Loucy (cell line): ENCODE data around the gene EIF6.

Source experiments
- H2AFZ ChIP-seq: fragments of 200-600 bp; sonication (generic); 2 replicates; pipeline ENCODE4 v1.6.0; 2016; ENCODE audit warnings: antibody characterized with exemption, mild to moderate bottlenecking, low read length, moderate library complexity
- H3F3A ChIP-seq: fragments of 200-600 bp; 2 replicates; pipeline ENCODE4 v1.6.0; 2016; ENCODE audit warnings: antibody characterized with exemption, low read depth, mild to moderate bottlenecking
- H3K27me3 ChIP-seq: fragments of 200-600 bp; sonication (generic); 2 replicates; pipeline ENCODE4 v1.6.1; 2014; ENCODE audit warnings: low read length, mild to moderate bottlenecking; ENCODE audit not compliant: insufficient read depth, poor library complexity, severe bottlenecking
- H3K36me3 ChIP-seq: fragments of 200-600 bp; sonication (generic); 2 replicates; pipeline ENCODE4 v1.6.1; 2016; ENCODE audit warnings: low read length; ENCODE audit not compliant: insufficient read depth
- H3K4me1 ChIP-seq: fragments of 200-600 bp; sonication (generic); 2 replicates; pipeline ENCODE4 v1.5.1; 2014; ENCODE audit warnings: low read length, mild to moderate bottlenecking; ENCODE audit not compliant: insufficient read depth, poor library complexity, severe bottlenecking
- H3K4me2 ChIP-seq: fragments of 200-600 bp; sonication (generic); 2 replicates; pipeline ENCODE4 v1.6.0; 2014; ENCODE audit warnings: antibody characterized with exemption, low read length, low read depth, mild to moderate bottlenecking; ENCODE audit not compliant: poor library complexity, severe bottlenecking
- H3K4me3 ChIP-seq: fragments of 200-600 bp; sonication (generic); 2 replicates; pipeline ENCODE4 v1.5.1; 2014; ENCODE audit warnings: low read length, mild to moderate bottlenecking, mixed read lengths; ENCODE audit not compliant: poor library complexity, severe bottlenecking
- H3K79me2 ChIP-seq: fragments of 200-600 bp; sonication (generic); 2 replicates; pipeline ENCODE4 v1.6.1; 2014; ENCODE audit warnings: low read length; ENCODE audit not compliant: insufficient read depth
- H3K9ac ChIP-seq: fragments of 200-600 bp; sonication (generic); 2 replicates; pipeline ENCODE4 v1.6.0; 2014; ENCODE audit warnings: mild to moderate bottlenecking, low read depth, low read length, moderate library complexity; ENCODE audit not compliant: poor library complexity, severe bottlenecking
- H3K9me2 ChIP-seq: fragments of 200-600 bp; sonication (generic); replicated peaks from 2 replicates; pipeline ENCODE4 v1.6.1; 2016; ENCODE audit warnings: low read depth, low read length, mixed read lengths
- H3K9me3 ChIP-seq: fragments of 200-600 bp; sonication (generic); 2 replicates; pipeline ENCODE4 v1.6.1; 2014; ENCODE audit warnings: mild to moderate bottlenecking, antibody characterized with exemption, low read length, low read depth; ENCODE audit not compliant: insufficient read depth
- H4K20me1 ChIP-seq: fragments of 200-600 bp; sonication (generic); 2 replicates; pipeline ENCODE4 v1.6.0; 2014; ENCODE audit warnings: antibody characterized with exemption, low read length, mild to moderate bottlenecking; ENCODE audit not compliant: insufficient read depth, poor library complexity, severe bottlenecking
- EZH2phosphoT487 ChIP-seq: fragments of 200-600 bp; IDR thresholded peaks from 2 replicates; pipeline ENCODE4 v1.6.1; 2018; ENCODE audit warnings: antibody characterized with exemption, mild to moderate bottlenecking, moderate library complexity, borderline replicate concordance
- TF ChIP-seq, protein P1 (sequence below): fragments of 200-600 bp; sonication (generic); conservative IDR thresholded peaks from 2 replicates; pipeline ENCODE4 v1.5.1; 2014; ENCODE audit warnings: mild to moderate bottlenecking, antibody characterized with exemption, low read length

EIF6 gene

GRCh38 chr20:35286077-35286898 lies 1.7 kb upstream of the EIF6 start:
- no peak overlapping the region for H3K4me3 ChIP-seq
- H3K9ac ChIP-seq, result no peak overlapping the region
- H3K4me2 ChIP-seq, result no peak overlapping the region
- no peaks in the 10 kb centered on the region for H3F3A ChIP-seq
- no peaks in the 10 kb centered on the region for H3K27me3 ChIP-seq
- H4K20me1 ChIP-seq, result peaks cover 28% of the 10 kb centered on the region
- H3K79me2 ChIP-seq, result peaks cover 31% of the 10 kb centered on the region
- H3K36me3 ChIP-seq, result peaks cover 7% of the 10 kb centered on the region; the same call in 1 of the 2 replicates
- no peak overlapping the region for H2AFZ ChIP-seq
- H3K9me3 ChIP-seq, result no peaks in the 10 kb centered on the region
- H3K4me1 ChIP-seq, result peaks cover 14% of the 10 kb centered on the region
- H3K9me2 ChIP-seq, result no peaks in the 10 kb centered on the region
- TF ChIP-seq, protein P1, sequence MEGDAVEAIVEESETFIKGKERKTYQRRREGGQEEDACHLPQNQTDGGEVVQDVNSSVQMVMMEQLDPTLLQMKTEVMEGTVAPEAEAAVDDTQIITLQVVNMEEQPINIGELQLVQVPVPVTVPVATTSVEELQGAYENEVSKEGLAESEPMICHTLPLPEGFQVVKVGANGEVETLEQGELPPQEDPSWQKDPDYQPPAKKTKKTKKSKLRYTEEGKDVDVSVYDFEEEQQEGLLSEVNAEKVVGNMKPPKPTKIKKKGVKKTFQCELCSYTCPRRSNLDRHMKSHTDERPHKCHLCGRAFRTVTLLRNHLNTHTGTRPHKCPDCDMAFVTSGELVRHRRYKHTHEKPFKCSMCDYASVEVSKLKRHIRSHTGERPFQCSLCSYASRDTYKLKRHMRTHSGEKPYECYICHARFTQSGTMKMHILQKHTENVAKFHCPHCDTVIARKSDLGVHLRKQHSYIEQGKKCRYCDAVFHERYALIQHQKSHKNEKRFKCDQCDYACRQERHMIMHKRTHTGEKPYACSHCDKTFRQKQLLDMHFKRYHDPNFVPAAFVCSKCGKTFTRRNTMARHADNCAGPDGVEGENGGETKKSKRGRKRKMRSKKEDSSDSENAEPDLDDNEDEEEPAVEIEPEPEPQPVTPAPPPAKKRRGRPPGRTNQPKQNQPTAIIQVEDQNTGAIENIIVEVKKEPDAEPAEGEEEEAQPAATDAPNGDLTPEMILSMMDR, result no peak
- no peak for TF ChIP-seq EZH2phosphoT487

DNA sequence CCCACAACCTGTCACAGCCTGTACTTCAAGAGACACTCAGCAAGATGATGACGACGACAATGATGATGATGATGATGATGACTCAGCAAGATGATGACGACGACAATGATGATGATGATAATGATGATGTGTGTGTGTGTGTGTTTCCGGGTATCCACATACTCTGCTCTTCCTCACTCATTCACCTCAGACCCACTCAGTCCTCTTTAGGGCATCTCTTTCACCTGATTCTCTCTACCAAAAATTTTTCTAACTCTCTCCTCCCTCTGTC lies 1.2 kb upstream of the EIF6 start:
- Histone ChIP-seq H2AFZ (no peak overlapping the region), H3K4me3 (no peak overlapping the region), H3F3A (no peaks in the 10 kb centered on the region), H3K4me1 (peaks cover 14% of the 10 kb centered on the region), H3K79me2 (peaks cover 34% of the 10 kb centered on the region), H3K4me2 (no peak overlapping the region), H3K9me3 (no peaks in the 10 kb centered on the region), H4K20me1 (peaks cover 28% of the 10 kb centered on the region), H3K27me3 (no peaks in the 10 kb centered on the region), H3K9ac (no peak overlapping the region), H3K9me2 (no peaks in the 10 kb centered on the region), H3K36me3 (peaks cover 9% of the 10 kb centered on the region; the same call in 1 of the 2 replicates)
- TF ChIP-seq EZH2phosphoT487, result no peak
- TF ChIP-seq, protein P1, result no peak

DNA sequence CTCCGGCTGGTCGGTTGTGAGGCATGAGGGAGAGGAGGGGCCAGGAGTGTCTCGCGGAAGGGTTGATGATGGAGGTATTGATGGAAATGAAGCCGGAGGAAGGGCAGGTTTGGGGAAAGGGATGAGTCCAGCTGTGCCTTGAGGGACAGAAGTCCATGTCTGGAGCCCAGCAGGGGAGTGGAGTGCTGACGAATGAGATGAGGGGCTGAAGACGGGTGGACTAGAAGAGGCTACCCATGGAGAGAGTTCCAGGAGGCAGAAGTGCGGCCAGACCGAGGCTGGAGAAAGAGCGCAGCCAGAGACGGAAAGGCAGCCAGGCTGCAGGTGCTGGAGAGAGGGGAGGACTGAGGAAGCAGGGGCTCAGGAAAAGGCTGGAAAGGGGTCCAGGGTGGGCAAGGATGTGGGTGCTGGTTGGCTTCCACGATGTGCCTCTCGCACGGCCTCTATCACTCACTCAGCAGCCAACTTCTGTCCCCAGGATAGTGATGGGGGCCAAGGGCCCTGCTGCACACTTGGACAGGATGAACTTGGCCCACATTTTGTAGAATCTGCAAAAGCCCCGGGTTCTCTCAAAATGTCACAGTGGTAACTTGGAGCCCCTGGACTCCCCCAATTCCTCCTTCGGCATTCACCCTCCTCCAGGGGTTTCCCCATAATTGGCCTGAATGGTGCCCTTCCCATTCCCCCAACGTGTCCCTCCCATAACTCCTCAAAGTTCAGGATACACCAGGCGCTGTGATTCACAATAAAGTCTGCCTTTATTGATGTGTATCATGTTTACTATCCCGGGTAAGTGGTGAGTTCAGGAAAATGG lies 627 bp upstream of the EIF6 start:
- peaks cover 14% of the 10 kb centered on the region; the same call in 1 of the 2 replicates for H3K36me3 ChIP-seq
- peak overlapping the region; percentile 89 for H3K9ac ChIP-seq
- TF ChIP-seq, protein P1, result no peak
- no peak for TF ChIP-seq EZH2phosphoT487

More for the DNA sequence above, 627 bp upstream of the EIF6 start:
- H4K20me1 ChIP-seq, result peaks cover 28% of the 10 kb centered on the region
- no peaks in the 10 kb centered on the region for H3K27me3 ChIP-seq
- peak overlapping the region; percentile 89 for H2AFZ ChIP-seq
- no peaks in the 10 kb centered on the region for H3K9me3 ChIP-seq
- peaks cover 14% of the 10 kb centered on the region for H3K4me1 ChIP-seq
- peak overlapping the region; percentile 87 for H3K4me3 ChIP-seq
- no peaks in the 10 kb centered on the region for H3K9me2 ChIP-seq
- H3F3A ChIP-seq, result no peaks in the 10 kb centered on the region
- peaks cover 40% of the 10 kb centered on the region for H3K79me2 ChIP-seq
- H3K4me2 ChIP-seq, result peak overlapping the region; percentile 86
